Right atrium auricular region (tissue), 2 donors: ENCODE results near the gene SSBP3. TPM values are rescaled to one million over a fixed set of nuclear protein-coding genes. Genes with fewer than 3 reads are reported as not detected.
"Not testable (repeated sequence)": the region's sequence is repeated elsewhere in the genome, so short reads cannot be mapped to it uniquely, and the experiment has no call there.

Experiments used
- DNase-seq: peaks from one replicate; pipeline ENCODE4 v3.0.0-alpha.2; 2019; ENCODE audit warnings: low spot score
- H3K27ac ChIP-seq, 2 donors: fragments of 200-600 bp; sonication (generic); 1 replicate in 1 of 2; 2 replicates in 1 of 2; pipeline ENCODE4 v1.5.1; 2016 to 2019
- H3K27me3 ChIP-seq, 2 donors: fragments of 200-600 bp; sonication (generic); one replicate each; pipeline versions ENCODE4 v1.5.1 to v1.6.0; 2017 to 2019
- H3K36me3 ChIP-seq: fragments of 200-600 bp; sonication (generic); one replicate; pipeline ENCODE4 v1.5.1; 2016
- H3K4me1 ChIP-seq, 2 donors: fragments of 200-600 bp; sonication (generic); one replicate each; pipeline versions ENCODE4 v1.5.1 to v1.6.0; 2017 to 2019
- H3K4me3 ChIP-seq, 2 donors: fragments of 200-600 bp; sonication (generic); 1 replicate in 1 of 2; 2 replicates in 1 of 2; pipeline ENCODE4 v1.5.1; 2017 to 2019; ENCODE audit warnings: mild to moderate bottlenecking in 1 of 2, moderate library complexity in 1 of 2
- H3K9me3 ChIP-seq, 2 donors: fragments of 200-600 bp; sonication (generic); one replicate each; pipeline ENCODE4 v1.5.1; 2019
- total RNA-seq, 2 donors: library from RNA; depleted of rRNA; stranded (reverse); fragments of >200 nt; gene quantifications; one replicate each; pipeline ENCODE4 v1.1.0, GENCODE V29; 2016
- TF ChIP-seq, protein P1 (sequence below), 2 donors: fragments of 200-600 bp; sonication (generic); IDR thresholded peaks; one replicate each; pipeline ENCODE4 v1.5.1; 2019; ENCODE audit warnings: antibody characterized with exemption in 2 of 2

Gene SSBP3
- total RNA-seq, 2 donors from 2014 or later: 15.2 to 16.6 TPM

DNA sequence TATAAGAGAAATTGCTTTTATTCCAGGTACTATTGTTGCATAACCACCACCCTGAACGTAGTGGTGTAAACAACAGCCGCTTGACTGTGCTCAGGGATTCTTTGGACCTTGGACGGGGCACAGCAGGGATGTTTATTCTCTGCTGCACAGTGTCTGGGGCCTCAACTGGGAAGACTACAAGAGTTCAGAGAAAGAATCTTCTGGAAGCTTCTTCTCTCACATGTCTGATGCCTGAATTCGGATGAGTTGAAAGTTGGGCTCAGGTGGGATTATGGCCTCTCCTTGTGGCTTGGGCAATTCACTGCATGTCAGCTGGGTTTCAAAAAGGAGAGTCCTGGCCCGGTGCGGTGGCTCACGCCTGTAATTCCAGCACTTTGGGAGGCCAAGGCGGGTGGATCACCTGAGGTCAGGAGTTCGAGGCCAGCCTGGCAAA lies 19.0 kb upstream of the SSBP3 start:
- H3K4me3 ChIP-seq: no peak overlapping the region
- DNase-seq: no peak
- no peak overlapping the region for H3K27ac ChIP-seq
- TF ChIP-seq, protein P1, sequence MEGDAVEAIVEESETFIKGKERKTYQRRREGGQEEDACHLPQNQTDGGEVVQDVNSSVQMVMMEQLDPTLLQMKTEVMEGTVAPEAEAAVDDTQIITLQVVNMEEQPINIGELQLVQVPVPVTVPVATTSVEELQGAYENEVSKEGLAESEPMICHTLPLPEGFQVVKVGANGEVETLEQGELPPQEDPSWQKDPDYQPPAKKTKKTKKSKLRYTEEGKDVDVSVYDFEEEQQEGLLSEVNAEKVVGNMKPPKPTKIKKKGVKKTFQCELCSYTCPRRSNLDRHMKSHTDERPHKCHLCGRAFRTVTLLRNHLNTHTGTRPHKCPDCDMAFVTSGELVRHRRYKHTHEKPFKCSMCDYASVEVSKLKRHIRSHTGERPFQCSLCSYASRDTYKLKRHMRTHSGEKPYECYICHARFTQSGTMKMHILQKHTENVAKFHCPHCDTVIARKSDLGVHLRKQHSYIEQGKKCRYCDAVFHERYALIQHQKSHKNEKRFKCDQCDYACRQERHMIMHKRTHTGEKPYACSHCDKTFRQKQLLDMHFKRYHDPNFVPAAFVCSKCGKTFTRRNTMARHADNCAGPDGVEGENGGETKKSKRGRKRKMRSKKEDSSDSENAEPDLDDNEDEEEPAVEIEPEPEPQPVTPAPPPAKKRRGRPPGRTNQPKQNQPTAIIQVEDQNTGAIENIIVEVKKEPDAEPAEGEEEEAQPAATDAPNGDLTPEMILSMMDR (IDR thresholded peaks at IDR 0.05): peak in 1 of 2 donors; percentile 19
- H3K36me3 ChIP-seq: no peaks in the 10 kb centered on the region
- H3K27me3 ChIP-seq: no peaks in the 10 kb centered on the region
- H3K9me3 ChIP-seq: no peaks in the 10 kb centered on the region
- H3K4me1 ChIP-seq: no peaks in the 10 kb centered on the region

- TF ChIP-seq, protein P1 (IDR thresholded peaks at IDR 0.05): no peak
Observed at GRCh38 chr1:54424398-54424797, 18.2 kb upstream of the SSBP3 start.

GRCh38 chr1:54421101-54421504 lies 14.9 kb upstream of the SSBP3 start:
- H3K27ac ChIP-seq: no peak overlapping the region
- TF ChIP-seq, protein P1 (IDR thresholded peaks at IDR 0.05): no peak
- no peaks in the 10 kb centered on the region for H3K4me1 ChIP-seq
- H3K27me3 ChIP-seq: no peaks in the 10 kb centered on the region
- no peaks in the 10 kb centered on the region for H3K9me3 ChIP-seq
- DNase-seq: no peak
- no peak overlapping the region for H3K4me3 ChIP-seq
- no peaks in the 10 kb centered on the region for H3K36me3 ChIP-seq

More at GRCh38 chr1:54424398-54424797, 18.2 kb upstream of the SSBP3 start:
- H3K4me3 ChIP-seq: no peak overlapping the region
- H3K36me3 ChIP-seq: no peaks in the 10 kb centered on the region
- H3K4me1 ChIP-seq: no peaks in the 10 kb centered on the region
- H3K9me3 ChIP-seq: no peaks in the 10 kb centered on the region
- H3K27ac ChIP-seq: no peak overlapping the region
- H3K27me3 ChIP-seq: no peaks in the 10 kb centered on the region
- DNase-seq: no peak

GRCh38 chr1:54418598-54418997 lies 12.4 kb upstream of the SSBP3 start:
- not testable (repeated sequence) for H3K9me3 ChIP-seq, H3K4me1 ChIP-seq, H3K4me3 ChIP-seq, H3K36me3 ChIP-seq, H3K27me3 ChIP-seq, DNase-seq, H3K27ac ChIP-seq

- Histone ChIP-seq H3K9me3 (no peaks in the 10 kb centered on the region), H3K27me3 (no peaks in the 10 kb centered on the region), H3K4me1 (peaks cover 0 to 10% of the 10 kb centered on the region in 2 donors), H3K27ac (no peak overlapping the region), H3K36me3 (no peaks in the 10 kb centered on the region), H3K4me3 (no peak overlapping the region)
- no peak for DNase-seq
- TF ChIP-seq, protein P1 (IDR thresholded peaks at IDR 0.05): no peak
Observed at GRCh38 chr1:54417123-54417522, 10.9 kb upstream of the SSBP3 start.

- H3K27me3 ChIP-seq: no peaks in the 10 kb centered on the region
- H3K4me3 ChIP-seq: no peak overlapping the region
- H3K9me3 ChIP-seq: no peaks in the 10 kb centered on the region
- no peak for DNase-seq
- H3K27ac ChIP-seq: no peak overlapping the region
- peaks cover 0 to 10% of the 10 kb centered on the region in 2 donors for H3K4me1 ChIP-seq
- H3K36me3 ChIP-seq: no peaks in the 10 kb centered on the region
- TF ChIP-seq, protein P1 (IDR thresholded peaks at IDR 0.05): no peak
Observed at GRCh38 chr1:54416435-54416834, 10.2 kb upstream of the SSBP3 start.
